HCT116 (cell line): ENCODE results near the gene MEIG1. TPM values are rescaled to one million over a fixed set of nuclear protein-coding genes. Genes with fewer than 3 reads are reported as not detected.

Source experiments
- ATAC-seq: fragments of 200-7000 bp; cut with Tn5 transposase; 2 replicates; pipeline ENCODE4 v1.9.1; 2020; ENCODE audit warnings: mild to moderate bottlenecking, moderate library complexity
- BruUV-seq: library from RNA; stranded (reverse); fragments of 400-500 nt; replicated peaks from 2 replicates; lab custom pipeline; 2021; lab: Mats Ljungman, UMichigan
- CTCF ChIA-PET: fragments of 300-600 bp; sonication (Branson Sonifier 250); formaldehyde crosslinking; loops from one replicate; lab custom pipeline; 2021; ENCODE audit warnings: antibody characterized with exemption; lab: Charles Lee
- POLR2A ChIA-PET: fragments of 300-600, 350-600 bp; sonication (Branson Sonifier 250); formaldehyde crosslinking; loops from one replicate; lab custom pipeline; 2021; ENCODE audit warnings: antibody characterized with exemption; lab: Charles Lee
- RAD21 ChIA-PET, 2 experiments: fragments of 300-600 bp; sonication (Branson Sonifier 250); formaldehyde crosslinking; loops; one replicate each; lab custom pipeline; 2023; ENCODE audit warnings: low total read pairs in 2 of 2; ENCODE audit not compliant: uncharacterized antibody in 2 of 2, unreplicated experiment in 2 of 2, low non-redundant PET in 1 of 2; lab: Charles Lee
- DNase-seq: peaks from one replicate; pipeline ENCODE4 v3.0.0-alpha.2; 2010; ENCODE audit warnings: low read depth, low spot score
- H2AFZ ChIP-seq: fragments of 200-600 bp; shearing (Covaris generic), sonication (generic); 2 replicates; pipeline ENCODE4 v1.6.1; 2017; ENCODE audit warnings: low read depth, mixed run types, mixed read lengths, antibody characterized with exemption, low read length; ENCODE audit not compliant: poor library complexity, severe bottlenecking
- H3K27ac ChIP-seq: 2 replicates; pipeline ENCODE4 v1.5.1; 2012; ENCODE audit warnings: low read depth, low read length
- H3K27me3 ChIP-seq: fragments of 200-600 bp; sonication (generic); 2 replicates; pipeline ENCODE4 v1.6.1; 2016; ENCODE audit warnings: mixed run types, low read length, mixed read lengths; ENCODE audit not compliant: insufficient read depth
- H3K36me3 ChIP-seq, 2 experiments: fragments of 200-500 bp in 1 of 2; fragments of 200-600 bp in 1 of 2; sonication (Bioruptor generic) in 1 of 2; sonication (generic) in 1 of 2; 2 replicates each; pipeline versions ENCODE4 v1.5.1 to v1.6.1; 2014 to 2016; ENCODE audit warnings: low read length in 2 of 2, inconsistent platforms in 1 of 2, mixed read lengths in 1 of 2, mixed run types in 1 of 2; ENCODE audit not compliant: insufficient read depth in 2 of 2, control insufficient read depth in 1 of 2
- H3K4me1 ChIP-seq, 2 experiments: fragments of 200-600 bp in 1 of 2; sonication (generic) in 1 of 2; 2 replicates each; pipeline versions ENCODE4 v1.5.1 to v1.6.1; 2012 to 2017; ENCODE audit warnings: low read length in 2 of 2, inconsistent platforms in 1 of 2, mild to moderate bottlenecking in 1 of 2, mixed read lengths in 1 of 2, mixed run types in 1 of 2, moderate library complexity in 1 of 2; ENCODE audit not compliant: insufficient read depth in 2 of 2, control insufficient read depth in 1 of 2
- H3K4me2 ChIP-seq: fragments of 200-600 bp; sonication (generic); 2 replicates; pipeline ENCODE4 v1.6.1; 2017; ENCODE audit warnings: mixed run types, low read length, mixed read lengths
- H3K4me3 ChIP-seq, 2 experiments: fragments of 200-600 bp in 1 of 2; sonication (generic) in 1 of 2; replicated peaks in 1 of 2; 2 replicates each; pipeline ENCODE4 v1.5.1; 2011 to 2016; ENCODE audit warnings: low read length in 2 of 2, control low read depth in 1 of 2, low read depth in 1 of 2, mild to moderate bottlenecking in 1 of 2, mixed read lengths in 1 of 2, mixed run types in 1 of 2
- H3K79me2 ChIP-seq: fragments of 200-600 bp; sonication (generic); 2 replicates; pipeline ENCODE4 v1.6.1; 2017; ENCODE audit warnings: mild to moderate bottlenecking, mixed run types, low read length, moderate library complexity, mixed read lengths; ENCODE audit not compliant: insufficient read depth
- H3K9ac ChIP-seq: fragments of 200-600 bp; sonication (generic); 2 replicates; pipeline ENCODE4 v1.6.1; 2016; ENCODE audit warnings: low read length, mixed read lengths
- H3K9me2 ChIP-seq: fragments of 200-600 bp; sonication (generic), shearing (Covaris generic); 2 replicates; pipeline ENCODE4 v1.6.1; 2017; ENCODE audit warnings: mixed run types, mild to moderate bottlenecking, moderate library complexity; ENCODE audit not compliant: insufficient read depth
- H3K9me3 ChIP-seq, 2 experiments: fragments of 200-500 bp in 1 of 2; fragments of 200-600 bp in 1 of 2; sonication (Bioruptor generic) in 1 of 2; sonication (generic) in 1 of 2; 2 replicates each; pipeline ENCODE4 v1.6.1; 2014 to 2017; ENCODE audit warnings: low read length in 2 of 2, mixed read lengths in 2 of 2, inconsistent platforms in 1 of 2, low read depth in 1 of 2, mild to moderate bottlenecking in 1 of 2, mixed run types in 1 of 2, moderate library complexity in 1 of 2; ENCODE audit not compliant: control insufficient read depth in 1 of 2, insufficient read depth in 1 of 2
- H4K20me1 ChIP-seq: fragments of 200-600 bp; sonication (generic), shearing (Covaris generic); 2 replicates; pipeline ENCODE4 v1.6.1; 2017; ENCODE audit warnings: mixed run types, mild to moderate bottlenecking, moderate library complexity; ENCODE audit not compliant: insufficient read depth
- ATF3 ChIP-seq: IDR thresholded peaks from 2 replicates; pipeline ENCODE4 v1.6.1; 2012
- CBX3 ChIP-seq: IDR thresholded peaks from 2 replicates; pipeline ENCODE4 v1.6.1; 2012; ENCODE audit warnings: low read depth
- CEBPB ChIP-seq: IDR thresholded peaks from 2 replicates; pipeline ENCODE4 v1.6.1; 2012; ENCODE audit warnings: low read depth
- CTCF ChIP-seq, 3 experiments: fragments of 200-600 bp in 1 of 3; sonication (generic) in 1 of 3; IDR thresholded peaks in 2 of 3; conservative IDR thresholded peaks in 1 of 3; 2 replicates each; pipeline ENCODE4 v1.5.1; 2012 to 2017; ENCODE audit warnings: low read depth in 2 of 3, low read length in 2 of 3, antibody characterized with exemption in 1 of 3, borderline replicate concordance in 1 of 3, control low read depth in 1 of 3, mild to moderate bottlenecking in 1 of 3, mixed read lengths in 1 of 3, mixed run types in 1 of 3, moderate library complexity in 1 of 3; ENCODE audit not compliant: insufficient read depth in 1 of 3
- EGR1 ChIP-seq: IDR thresholded peaks from 2 replicates; pipeline ENCODE4 v1.6.1; 2012; ENCODE audit warnings: low read depth
- ELF1 ChIP-seq: IDR thresholded peaks from 2 replicates; pipeline ENCODE4 v1.6.1; 2012; ENCODE audit warnings: low read depth, borderline replicate concordance
- EZH2 ChIP-seq: fragments of 200-600 bp; sonication (generic); IDR thresholded peaks from 2 replicates; pipeline ENCODE4 v1.6.1; 2017; ENCODE audit warnings: antibody characterized with exemption, mixed run types
- FOSL1 ChIP-seq: IDR thresholded peaks from 2 replicates; pipeline ENCODE4 v1.6.1; 2012; ENCODE audit warnings: low read depth
- JUND ChIP-seq: IDR thresholded peaks from 2 replicates; pipeline ENCODE4 v1.6.1; 2012
- RAD21 ChIP-seq: IDR thresholded peaks from 2 replicates; pipeline ENCODE4 v1.6.1; 2012; ENCODE audit warnings: low read depth, mild to moderate bottlenecking
- REST ChIP-seq: IDR thresholded peaks from 2 replicates; pipeline ENCODE4 v1.6.1; 2012; ENCODE audit warnings: low read depth
- SP1 ChIP-seq: IDR thresholded peaks from 2 replicates; pipeline ENCODE4 v1.6.1; 2012; ENCODE audit warnings: low read depth
- SRF ChIP-seq: IDR thresholded peaks from 2 replicates; pipeline ENCODE4 v1.6.1; 2012; ENCODE audit warnings: low read depth
- TCF7L2 ChIP-seq: IDR thresholded peaks from 2 replicates; pipeline ENCODE4 v1.7.0; 2011; ENCODE audit warnings: borderline replicate concordance, inconsistent platforms; ENCODE audit not compliant: insufficient read depth, insufficient read length; ENCODE audit errors: extremely low read depth
- YY1 ChIP-seq: IDR thresholded peaks from 2 replicates; pipeline ENCODE4 v1.6.1; 2011; ENCODE audit warnings: low read length, low read depth, moderate library complexity, mild to moderate bottlenecking; ENCODE audit not compliant: insufficient replicate concordance; ENCODE audit errors: extremely low read depth
- ZBTB33 ChIP-seq: IDR thresholded peaks from 2 replicates; pipeline ENCODE4 v1.6.1; 2011; ENCODE audit warnings: mild to moderate bottlenecking, low read length, moderate library complexity; ENCODE audit not compliant: insufficient replicate concordance; ENCODE audit errors: extremely low read depth
- ZFX ChIP-seq: fragments of 450-650 bp; IDR thresholded peaks from 2 replicates; pipeline ENCODE4 v1.6.1; 2017
- intact Hi-C: fragments of 100-400 bp; cut with micrococcal nuclease; formaldehyde crosslinking; loops from 2 replicates; pipeline ENCODE4 v1.10.0; 2022
- total RNA-seq: library from RNA; stranded (reverse); gene quantifications from one replicate; pipeline ENCODE4 v1.2.1, GENCODE V29; 2021; ENCODE audit not compliant: unreplicated experiment

Gene MEIG1
- total RNA-seq, 1 experiment from 2014 or later: 1.4 TPM

GRCh38 chr10:14911801-14912200, 47.4 kb upstream of the MEIG1 start:
- H3K9me3 ChIP-seq: peaks cover 2 to 4% of the 10 kb centered on the region in 2 experiments; a peak in 2 of 4 replicates

More at GRCh38 chr10:14911801-14912200, 47.4 kb upstream of the MEIG1 start:
- no peak overlapping the region for H3K27ac ChIP-seq
- H3K36me3 ChIP-seq: peaks cover 27 to 83% of the 10 kb centered on the region in 2 experiments
- DNase-seq: no peak
- no peaks in the 10 kb centered on the region for H4K20me1 ChIP-seq
- no peaks in the 10 kb centered on the region for H3K27me3 ChIP-seq
- H2AFZ ChIP-seq: no peak overlapping the region
- H3K4me2 ChIP-seq: no peak overlapping the region
- H3K4me3 ChIP-seq: no peak overlapping the region
- no peaks in the 10 kb centered on the region for H3K9me2 ChIP-seq
- no TSS peak for BruUV-seq
- RAD21 ChIA-PET: no interaction called here
- intact Hi-C loops: no loop called here
- H3K9ac ChIP-seq: no peak overlapping the region
- POLR2A ChIA-PET: no interaction called here
- no peaks in the 10 kb centered on the region for H3K4me1 ChIP-seq
- no peak for TF ChIP-seq ZBTB33
- no peak for TF ChIP-seq ELF1
- TF ChIP-seq CEBPB: no peak
- TF ChIP-seq EZH2: no peak
- no peak for TF ChIP-seq FOSL1
- no peak for TF ChIP-seq EGR1
- TF ChIP-seq TCF7L2: no peak
- no peak for TF ChIP-seq CTCF (IDR thresholded peaks at IDR 0.05 in 2 of 3, conservative IDR thresholded peaks at IDR 0.05 in 1 of 3; ENCODE audit: borderline replicate concordance in 1 of 3, insufficient read depth in 1 of 3, low read depth in 2 of 3, low read length in 2 of 3)
- TF ChIP-seq CBX3: no peak
- TF ChIP-seq SRF: no peak
- TF ChIP-seq SP1: no peak
- TF ChIP-seq REST: no peak
- TF ChIP-seq JUND: no peak
- TF ChIP-seq ATF3: no peak
- TF ChIP-seq YY1: no peak
- no peak for TF ChIP-seq RAD21
- TF ChIP-seq ZFX: no peak
- CTCF ChIA-PET: no interaction called here
- no peak for ATAC-seq
- peaks cover 26% of the 10 kb centered on the region; the same call in 1 of the 2 replicates for H3K79me2 ChIP-seq
